Thyroid gland (tissue), 4 donors: Measurements from ENCODE around the gene ARID3A. TPM values are rescaled to one million over a fixed set of nuclear protein-coding genes. Genes with fewer than 3 reads are reported as not detected.
A peak's percentile ranks its signal among the peaks of the same experiment; 100 is the strongest.

ENCODE experiments used
- DNase-seq, 2 donors: peaks; one replicate each; pipeline ENCODE4 v3.0.0-alpha.2; 2019
- H3K27ac ChIP-seq, 3 donors: fragments of 200-600 bp; sonication (generic); 1 replicate in 2 of 3; 2 replicates in 1 of 3; pipeline ENCODE4 v1.5.1; 2016 to 2019; ENCODE audit warnings: mild to moderate bottlenecking in 1 of 3, moderate library complexity in 1 of 3
- H3K27me3 ChIP-seq: fragments of 200-600 bp; sonication (generic); one replicate; pipeline ENCODE4 v1.5.1; 2019
- H3K36me3 ChIP-seq, 2 donors: fragments of 200-600 bp; sonication (generic); one replicate each; pipeline ENCODE4 v1.5.1; 2016 to 2019
- H3K4me1 ChIP-seq, 2 donors: fragments of 200-600 bp; sonication (generic); one replicate each; pipeline ENCODE4 v1.5.1; 2017 to 2019
- H3K4me3 ChIP-seq, 3 donors: fragments of 200-600 bp; sonication (generic); replicated peaks in 1 of 3; 1 replicate in 2 of 3; 2 replicates in 1 of 3; pipeline ENCODE4 v1.5.1; 2016; ENCODE audit warnings: mild to moderate bottlenecking in 1 of 3
- H3K9me3 ChIP-seq: fragments of 200-600 bp; sonication (generic); one replicate; pipeline ENCODE4 v1.5.1; 2017
- CTCF ChIP-seq, 6 experiments: fragments of 200-600 bp in 3 of 6; fragments of 450-650 bp in 3 of 6; sonication (generic) in 3 of 6; IDR thresholded peaks; one replicate each; pipeline ENCODE4 v1.5.1; 2016 to 2019; ENCODE audit warnings: antibody characterized with exemption in 6 of 6, mild to moderate bottlenecking in 2 of 6, inconsistent platforms in 1 of 6, moderate library complexity in 1 of 6
- POLR2A ChIP-seq, 2 donors: fragments of 450-650 bp; IDR thresholded peaks; one replicate each; pipeline ENCODE4 v1.6.1; 2017; ENCODE audit warnings: antibody characterized with exemption in 2 of 2, mild to moderate bottlenecking in 2 of 2, moderate library complexity in 1 of 2
- WGBS, 2 donors: methylation state at CpG; one replicate each; pipeline ENCODE4 v1.1.5; 2017; 5-methylcytosine and 5-hydroxymethylcytosine counted together
- intact Hi-C: fragments of 100-400 bp; cut with DNase I; formaldehyde crosslinking; loops from one replicate; pipeline ENCODE4 v1.15.1; 2023
- total RNA-seq, 4 donors: library from RNA; depleted of rRNA; stranded (reverse); fragments of >200 nt; gene quantifications; one replicate each; pipeline ENCODE4 v1.2.3, GENCODE V29; 2016

The ARID3A gene
- total RNA-seq, 4 donors from 2014 or later: 2.6 to 7.7 (median 3.9) TPM

- Histone ChIP-seq H3K27ac (no peak overlapping the region), H3K4me1 (no peaks in the 10 kb centered on the region), H3K9me3 (no peaks in the 10 kb centered on the region), H3K4me3 (no peak overlapping the region), H3K36me3 (peaks cover 6 to 24% of the 10 kb centered on the region in 2 donors), H3K27me3 (no peaks in the 10 kb centered on the region)
- TF ChIP-seq POLR2A (IDR thresholded peaks at IDR 0.05) (no peak), CTCF (IDR thresholded peaks at IDR 0.05) (no peak)
- no peak for DNase-seq
- intact Hi-C loops: no loop called here
- WGBS, 2 donors: 89 to 96% methylated on average over 14 to 17 of the region's 17 CpGs
These were observed 40.8 kb downstream of the ARID3A start for GRCh38 chr19:966485-967088.

- no peaks in the 10 kb centered on the region for H3K4me1 ChIP-seq
- intact Hi-C loops: no loop called here
- H3K9me3 ChIP-seq: no peaks in the 10 kb centered on the region
- no peaks in the 10 kb centered on the region for H3K27me3 ChIP-seq
- no peak overlapping the region for H3K27ac ChIP-seq
- H3K4me3 ChIP-seq: no peak overlapping the region
- no peak for DNase-seq
- WGBS, 2 donors: 92% methylated on average over 10 to 14 of the region's 14 CpGs
- TF ChIP-seq POLR2A (IDR thresholded peaks at IDR 0.05) (no peak), CTCF (IDR thresholded peaks at IDR 0.05) (peak in 2 of 6 experiments; percentile 34 to 38)
- peaks cover 11 to 27% of the 10 kb centered on the region in 2 donors for H3K36me3 ChIP-seq
These were observed 44.9 kb downstream of the ARID3A start for GRCh38 chr19:970695-971094.

- no peak overlapping the region for H3K27ac ChIP-seq
- peaks cover 11 to 22% of the 10 kb centered on the region in 2 donors for H3K36me3 ChIP-seq
- no peak overlapping the region for H3K4me3 ChIP-seq
- TF ChIP-seq CTCF (IDR thresholded peaks at IDR 0.05): no peak
- TF ChIP-seq POLR2A (IDR thresholded peaks at IDR 0.05): no peak
- no peaks in the 10 kb centered on the region for H3K9me3 ChIP-seq
- DNase-seq: no peak
- intact Hi-C loops: no loop called here
- H3K27me3 ChIP-seq: no peaks in the 10 kb centered on the region
- 93 to 94% methylated on average over 24 of the region's 24 CpGs for WGBS, 2 donors
- H3K4me1 ChIP-seq: no peaks in the 10 kb centered on the region
These were observed 46.0 kb downstream of the ARID3A start for GRCh38 chr19:971795-972194.

- Histone ChIP-seq H3K4me1 (no peaks in the 10 kb centered on the region), H3K36me3 (peaks cover 11 to 20% of the 10 kb centered on the region in 2 donors), H3K4me3 (no peak overlapping the region), H3K9me3 (no peaks in the 10 kb centered on the region), H3K27ac (no peak overlapping the region), H3K27me3 (no peaks in the 10 kb centered on the region)
- 96% methylated on average over 6 of the region's 6 CpGs for WGBS, 2 donors
- DNase-seq: no peak
- intact Hi-C loops: no loop called here
- TF ChIP-seq POLR2A (IDR thresholded peaks at IDR 0.05): no peak
- TF ChIP-seq CTCF (IDR thresholded peaks at IDR 0.05): no peak
These were observed 46.4 kb downstream of the ARID3A start for GRCh38 chr19:972281-972680.

GRCh38 chr19:973726-974563 lies 48.1 kb downstream of the ARID3A start:
- TF ChIP-seq CTCF (IDR thresholded peaks at IDR 0.05) (no peak), POLR2A (IDR thresholded peaks at IDR 0.05) (no peak)
- Histone ChIP-seq H3K4me1 (no peaks in the 10 kb centered on the region), H3K4me3 (no peak overlapping the region), H3K27me3 (no peaks in the 10 kb centered on the region), H3K9me3 (no peaks in the 10 kb centered on the region), H3K36me3 (peaks cover 11 to 14% of the 10 kb centered on the region in 2 donors), H3K27ac (no peak overlapping the region)
- intact Hi-C loops: no loop called here
- WGBS, 2 donors: 85 to 94% methylated on average over 17 to 24 of the region's 29 CpGs
- no peak for DNase-seq
